Measurements from ENCODE around the gene MINDY2. TPM values are rescaled to one million over a fixed set of nuclear protein-coding genes. Genes with fewer than 3 reads are reported as not detected.
"Not testable (repeated sequence)": the region's sequence is repeated elsewhere in the genome, so short reads cannot be mapped to it uniquely, and the experiment has no call there.

The MINDY2 gene
- total RNA-seq, 1 donor from 2014 or later: 32.9 TPM

GRCh38 chr15:58830556-58830955, 59.5 kb downstream of the MINDY2 start:
- H3K27ac ChIP-seq: no peak overlapping the region
- H3K9me3 ChIP-seq: no peaks in the 10 kb centered on the region
- ATAC-seq (no peak), DNase-seq (no peak)
- peaks cover 14% of the 10 kb centered on the region for H3K36me3 ChIP-seq
- H3K27me3 ChIP-seq (ENCODE audit: low read depth): no peaks in the 10 kb centered on the region
- peaks cover 5% of the 10 kb centered on the region for H3K4me1 ChIP-seq
- TF ChIP-seq CTCF (IDR thresholded peaks at IDR 0.05): no peak
- intact Hi-C loops (cut with DNase I): no loop called here
- no peak overlapping the region for H3K4me3 ChIP-seq

GRCh38 chr15:58833681-58834426, 62.8 kb downstream of the MINDY2 start:
- H3K9me3 ChIP-seq; H3K27me3 ChIP-seq (ENCODE audit: low read depth); intact Hi-C loops (cut with DNase I); H3K27ac ChIP-seq; DNase-seq; ATAC-seq; H3K4me1 ChIP-seq; H3K4me3 ChIP-seq: not testable (repeated sequence)
- peaks cover 11% of the 10 kb centered on the region for H3K36me3 ChIP-seq

GRCh38 chr15:58839485-58839884, 68.4 kb downstream of the MINDY2 start:
- intact Hi-C loops (cut with DNase I): no loop called here
- no peak overlapping the region for H3K4me3 ChIP-seq
- H3K4me1 ChIP-seq: no peaks in the 10 kb centered on the region
- ATAC-seq: no peak
- H3K36me3 ChIP-seq: peaks cover 5% of the 10 kb centered on the region
- H3K27ac ChIP-seq: no peak overlapping the region
- no peaks in the 10 kb centered on the region for H3K27me3 ChIP-seq (ENCODE audit: low read depth)
- no peak for DNase-seq
- TF ChIP-seq CTCF (IDR thresholded peaks at IDR 0.05): no peak
- H3K9me3 ChIP-seq: no peaks in the 10 kb centered on the region

- ATAC-seq (no peak), DNase-seq (no peak)
- peaks cover 5% of the 10 kb centered on the region for H3K36me3 ChIP-seq
- no peak overlapping the region for H3K27ac ChIP-seq
- no peaks in the 10 kb centered on the region for H3K27me3 ChIP-seq (ENCODE audit: low read depth)
- TF ChIP-seq CTCF (IDR thresholded peaks at IDR 0.05): no peak
- no peak overlapping the region for H3K4me3 ChIP-seq
- H3K4me1 ChIP-seq: no peaks in the 10 kb centered on the region
- intact Hi-C loops (cut with DNase I): no loop called here
- no peaks in the 10 kb centered on the region for H3K9me3 ChIP-seq
Observed at GRCh38 chr15:58840048-58840447, 68.9 kb downstream of the MINDY2 start.

- Histone ChIP-seq H3K4me3 (no peak overlapping the region), H3K27me3 (ENCODE audit: low read depth) (no peaks in the 10 kb centered on the region), H3K27ac (no peak overlapping the region), H3K36me3 (peaks cover 12% of the 10 kb centered on the region), H3K4me1 (no peaks in the 10 kb centered on the region), H3K9me3 (no peaks in the 10 kb centered on the region)
- intact Hi-C loops (cut with DNase I): no loop called here
- no peak for TF ChIP-seq CTCF (IDR thresholded peaks at IDR 0.05)
- ATAC-seq: no peak
- no peak for DNase-seq
Observed at GRCh38 chr15:58842713-58843396, 71.8 kb downstream of the MINDY2 start.

- H3K4me3 ChIP-seq; ATAC-seq; intact Hi-C loops (cut with DNase I); H3K27ac ChIP-seq; H3K4me1 ChIP-seq; H3K27me3 ChIP-seq (ENCODE audit: low read depth); DNase-seq; H3K9me3 ChIP-seq: not testable (repeated sequence)
- H3K36me3 ChIP-seq: peaks cover 73% of the 10 kb centered on the region
Observed at GRCh38 chr15:58851205-58851604, 80.1 kb downstream of the MINDY2 start.
